Retinal pigment epithelial cell (primary cell): ENCODE data around the gene HOXD4.

Experiments
- DNase-seq: peaks from one replicate; pipeline ENCODE4 v3.0.0-alpha.2; 2010; ENCODE audit warnings: low read depth
- H3K4me3 ChIP-seq: 2 replicates; pipeline ENCODE4 v1.5.1; 2011; ENCODE audit warnings: mild to moderate bottlenecking, low read length, control low read depth, moderate library complexity
- TF ChIP-seq, protein P1 (sequence below): conservative IDR thresholded peaks from 2 replicates; pipeline ENCODE4 v1.5.1; 2011; ENCODE audit warnings: low read depth, low read length, control low read depth, inconsistent platforms

HOXD4 gene

DNA sequence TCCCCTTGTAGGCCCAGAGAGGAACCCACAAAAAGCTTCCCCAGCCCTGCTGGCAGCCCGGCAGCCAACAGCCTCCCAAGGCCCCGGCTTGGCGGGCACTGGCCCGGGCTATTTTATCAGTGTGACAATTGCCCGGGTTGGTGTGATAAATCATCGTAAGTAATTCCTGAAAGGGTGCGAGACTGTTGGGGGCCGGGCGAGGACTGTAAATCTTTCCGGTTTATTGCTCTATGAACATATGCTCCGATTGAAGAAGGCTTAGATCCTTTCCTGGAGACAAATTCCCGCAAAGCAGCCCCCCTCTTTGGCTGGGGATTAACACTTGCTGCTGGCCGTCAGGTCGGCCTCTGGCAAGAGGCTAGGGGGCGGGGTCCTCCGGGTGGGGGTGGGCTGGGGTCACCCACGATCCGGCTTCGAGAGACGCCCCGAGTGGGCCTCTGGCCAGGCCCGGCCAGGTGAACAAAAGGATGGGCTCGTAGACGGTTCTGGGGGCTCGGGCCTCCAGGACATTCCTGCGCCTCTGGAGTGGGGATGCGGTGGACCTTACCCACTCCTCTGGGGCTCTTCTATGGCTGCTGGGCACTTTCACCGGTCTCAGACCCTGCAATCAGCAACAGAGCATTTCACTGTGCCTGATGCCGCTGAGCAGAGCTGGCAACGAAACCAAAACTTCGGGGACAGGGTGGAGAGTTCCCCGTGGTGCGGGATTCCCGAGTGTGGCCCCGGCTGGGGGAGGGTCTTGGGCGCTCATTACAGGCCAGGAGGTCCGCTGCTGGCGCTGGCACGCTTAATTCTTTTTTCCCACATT lies 7.7 kb downstream of the HOXD4 start:
- TF ChIP-seq, protein P1, sequence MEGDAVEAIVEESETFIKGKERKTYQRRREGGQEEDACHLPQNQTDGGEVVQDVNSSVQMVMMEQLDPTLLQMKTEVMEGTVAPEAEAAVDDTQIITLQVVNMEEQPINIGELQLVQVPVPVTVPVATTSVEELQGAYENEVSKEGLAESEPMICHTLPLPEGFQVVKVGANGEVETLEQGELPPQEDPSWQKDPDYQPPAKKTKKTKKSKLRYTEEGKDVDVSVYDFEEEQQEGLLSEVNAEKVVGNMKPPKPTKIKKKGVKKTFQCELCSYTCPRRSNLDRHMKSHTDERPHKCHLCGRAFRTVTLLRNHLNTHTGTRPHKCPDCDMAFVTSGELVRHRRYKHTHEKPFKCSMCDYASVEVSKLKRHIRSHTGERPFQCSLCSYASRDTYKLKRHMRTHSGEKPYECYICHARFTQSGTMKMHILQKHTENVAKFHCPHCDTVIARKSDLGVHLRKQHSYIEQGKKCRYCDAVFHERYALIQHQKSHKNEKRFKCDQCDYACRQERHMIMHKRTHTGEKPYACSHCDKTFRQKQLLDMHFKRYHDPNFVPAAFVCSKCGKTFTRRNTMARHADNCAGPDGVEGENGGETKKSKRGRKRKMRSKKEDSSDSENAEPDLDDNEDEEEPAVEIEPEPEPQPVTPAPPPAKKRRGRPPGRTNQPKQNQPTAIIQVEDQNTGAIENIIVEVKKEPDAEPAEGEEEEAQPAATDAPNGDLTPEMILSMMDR = no peak
- DNase-seq = no peak
- H3K4me3 ChIP-seq = no peak overlapping the region

DNA sequence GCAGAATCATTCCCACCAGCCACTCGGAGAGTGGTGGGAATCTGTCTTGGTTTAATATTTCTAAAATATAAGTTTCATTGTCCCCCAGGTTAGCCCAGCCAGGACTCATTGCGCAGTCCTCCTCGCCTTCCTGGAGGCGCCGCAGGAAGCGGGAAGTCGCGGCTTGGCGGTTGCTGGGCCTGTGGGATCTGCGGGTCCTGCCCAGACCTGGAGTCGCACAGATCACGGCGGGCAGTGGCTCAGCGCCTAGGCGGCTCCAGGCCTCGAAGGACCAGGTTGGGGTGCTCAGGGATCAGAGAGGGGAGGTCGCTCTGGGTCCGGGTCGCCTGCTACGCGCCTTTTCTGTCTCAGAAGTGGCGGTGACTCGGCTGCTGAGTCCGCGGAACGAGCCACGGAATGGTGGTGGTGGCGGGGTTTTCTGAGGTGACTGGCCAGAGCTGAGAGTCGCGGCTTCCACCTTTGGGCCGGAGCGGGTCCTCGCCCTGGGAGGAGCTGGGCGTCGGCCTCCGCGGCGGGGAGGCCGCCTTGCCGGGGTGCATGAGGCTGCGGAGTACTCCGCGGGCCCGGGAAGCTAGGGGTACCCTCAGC lies 8.4 kb downstream of the HOXD4 start:
- no peak for DNase-seq
- no peak overlapping the region for H3K4me3 ChIP-seq
- TF ChIP-seq, protein P1 = no peak

DNA sequence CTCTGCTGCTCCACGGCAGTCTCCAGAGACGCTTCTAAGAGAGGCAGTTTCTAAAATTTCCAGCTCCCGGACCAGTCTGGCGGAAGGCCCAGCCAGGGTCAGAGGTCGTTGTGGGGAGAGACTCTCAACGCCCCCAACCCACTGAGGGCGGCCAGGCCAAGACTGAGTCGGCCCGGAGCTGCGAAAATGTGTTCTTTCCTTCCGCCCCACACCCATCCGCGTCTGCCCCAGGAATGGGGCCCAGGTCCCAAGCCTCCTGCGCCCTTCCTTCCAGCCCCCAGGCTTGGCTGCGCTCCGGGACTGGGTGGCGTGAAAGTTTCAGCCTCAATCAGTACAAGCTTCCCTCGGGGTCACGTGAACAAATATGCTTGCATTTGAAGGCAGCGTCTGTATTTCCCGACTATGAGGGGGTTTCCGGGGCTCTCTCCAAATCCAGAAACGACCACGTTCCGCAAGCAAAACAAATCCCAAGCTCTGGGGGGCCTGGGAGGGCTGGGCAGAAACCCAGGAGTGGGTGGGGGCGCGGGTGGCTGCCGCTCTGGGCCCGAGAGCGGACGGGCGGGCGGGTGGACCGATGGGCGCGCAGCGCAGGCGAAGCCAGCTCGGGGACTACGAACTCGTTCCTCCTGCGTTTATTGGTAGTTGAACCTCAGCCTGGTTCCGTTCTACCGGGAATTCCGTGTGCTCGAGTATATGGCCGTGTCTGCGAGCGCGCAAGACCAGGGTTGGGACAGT lies 9.1 kb downstream of the HOXD4 start:
- DNase-seq = no peak
- TF ChIP-seq, protein P1 = no peak
- no peak overlapping the region for H3K4me3 ChIP-seq

DNA sequence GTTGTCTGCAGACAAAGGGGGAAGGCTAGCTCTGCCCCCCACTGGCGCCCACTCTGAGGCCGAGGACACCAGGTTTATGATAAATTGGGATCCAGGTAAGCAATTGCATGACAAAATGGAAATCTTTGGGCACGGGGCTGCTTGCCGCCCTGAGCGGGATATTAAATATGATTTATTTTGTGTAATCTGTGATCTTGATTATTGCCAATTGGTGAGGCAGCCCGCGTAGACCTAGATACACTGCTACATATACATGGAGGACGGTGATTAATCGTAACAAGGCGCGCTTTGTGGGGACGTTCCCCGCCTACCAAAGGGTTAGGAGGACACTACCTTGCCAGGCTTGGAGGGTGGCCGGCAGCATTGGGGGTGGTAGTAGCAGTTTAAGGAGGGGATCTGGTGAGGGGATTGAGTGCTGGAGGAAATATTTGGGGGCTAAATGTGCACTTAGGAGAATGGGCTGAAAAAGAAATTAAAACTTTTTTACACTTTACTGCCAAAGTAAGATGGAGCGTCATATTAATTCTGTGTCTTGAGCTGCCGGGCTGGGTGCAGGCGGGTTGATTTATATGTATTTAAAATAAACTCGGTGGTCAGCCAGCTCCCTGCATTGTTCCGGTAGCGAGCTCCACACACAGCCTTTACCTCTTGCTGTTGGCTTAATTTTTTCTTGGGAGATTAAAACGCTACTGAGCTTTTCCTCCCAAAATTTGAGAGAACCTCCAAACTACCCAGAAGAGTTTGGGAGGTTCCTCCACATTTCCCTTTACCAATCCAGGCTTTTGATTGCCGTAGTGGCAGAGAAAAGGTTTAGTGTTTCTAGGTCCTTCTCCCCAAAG lies 9.9 kb downstream of the HOXD4 start:
- TF ChIP-seq, protein P1 = no peak
- DNase-seq = no peak
- no peak overlapping the region for H3K4me3 ChIP-seq

DNA sequence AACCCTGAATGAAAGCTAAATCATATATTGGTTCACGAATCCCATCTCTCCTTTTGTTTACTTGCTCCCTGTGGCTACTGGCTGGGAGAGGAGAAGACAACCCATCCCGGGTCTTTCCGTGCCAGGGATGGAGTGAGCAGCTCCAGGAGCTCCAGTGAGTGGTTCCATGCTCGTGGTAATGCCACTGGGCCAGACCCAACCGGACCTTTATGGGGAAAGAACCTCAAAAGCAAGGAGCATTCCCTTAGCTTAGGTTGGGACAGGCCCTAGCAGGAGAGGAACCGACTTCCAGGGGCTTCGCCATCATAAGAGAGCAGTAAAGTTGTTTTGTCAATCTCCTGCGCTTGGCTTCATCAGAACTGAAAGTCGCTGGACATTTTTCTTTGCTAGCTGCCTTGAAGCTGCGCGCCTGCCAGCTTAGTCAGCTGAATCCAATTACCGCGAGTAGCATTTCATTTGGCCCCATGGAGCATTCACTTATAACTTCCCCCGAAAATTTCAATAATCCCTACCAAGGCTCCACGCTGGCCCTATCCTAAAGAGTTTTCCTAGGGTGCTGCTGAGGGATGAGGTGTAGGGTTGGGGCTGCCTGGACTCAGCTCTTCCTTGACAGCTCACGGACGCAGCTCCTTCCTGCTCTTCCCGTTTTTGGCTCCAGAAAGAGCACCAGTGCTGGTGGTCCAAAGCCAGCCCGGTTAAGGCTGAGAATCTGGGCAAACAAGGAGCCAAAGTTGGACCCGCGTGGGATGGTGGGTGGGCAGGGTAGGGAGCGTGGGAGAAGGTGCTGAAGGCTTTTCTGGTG lies 10.7 kb downstream of the HOXD4 start:
- H3K4me3 ChIP-seq = no peak overlapping the region
- TF ChIP-seq, protein P1 = no peak
- DNase-seq = no peak
